Measurements from ENCODE around the gene PARD3B. TPM values are rescaled to one million over a fixed set of nuclear protein-coding genes. Genes with fewer than 3 reads are reported as not detected.

PARD3B gene
- total and polyA plus RNA-seq, 10 of the 15 experiments (the other 5 are each of a cell fraction or from before 2014, with no cell fraction given) = 0.01 to 0.54 (median 0.07) TPM; not detected in 7

DNA sequence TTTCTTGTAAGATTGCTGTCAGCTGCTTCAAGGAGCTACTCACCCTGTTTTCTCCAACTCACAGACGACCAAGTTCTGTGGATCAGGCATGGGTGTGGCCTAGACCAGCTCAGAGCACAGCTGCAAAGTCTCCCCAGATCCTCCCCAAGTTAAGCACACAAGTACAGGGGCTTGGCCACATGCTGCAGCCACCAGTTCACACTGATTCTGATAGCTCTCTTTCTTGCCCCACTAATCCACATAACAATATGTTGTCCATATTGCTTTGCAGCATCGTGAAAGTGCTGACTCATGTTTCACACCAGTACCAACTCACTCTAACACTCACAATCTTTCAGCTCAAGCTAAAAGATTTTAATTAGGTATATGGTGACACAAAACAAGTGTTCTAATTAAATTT, 437.0 kb downstream of the PARD3B start:
- in situ Hi-C loops (cut with MboI) = no loop called here
- ATAC-seq (no peak), FAIRE-seq (no peak), DNase-seq (ENCODE audit: low read depth, low spot score) (no peak)
- no peaks in the 10 kb centered on the region for H3K36me3 ChIP-seq (ENCODE audit: control insufficient read depth in 2 of 2, insufficient read depth in 2 of 2, low read length in 1 of 2)
- H4K20me1 ChIP-seq (ENCODE audit: control insufficient read depth, insufficient read depth) = no peaks in the 10 kb centered on the region
- TF ChIP-seq BACH1 (IDR thresholded peaks at IDR 0.05; ENCODE audit: borderline replicate concordance) = 0 out of 2 replicates have a peak, but pooled peaks have one; percentile 50
- TF ChIP-seq CHD2 (IDR thresholded peaks at IDR 0.05; ENCODE audit: borderline replicate concordance, low read depth, low read length) = no peak
- no peak overlapping the region for H3K4me2 ChIP-seq (ENCODE audit: control insufficient read depth, insufficient read depth)
- intact Hi-C loops (cut with micrococcal nuclease; ENCODE audit: unreplicated experiment) = no loop called here
- BruUV-seq (replicated peaks) = no TSS peak
- no peak overlapping the region for H3K27ac ChIP-seq (ENCODE audit: control insufficient read depth, insufficient read depth)
- ChIA-PET POLR2A (no interaction called here), SMC1A (ENCODE audit: uncharacterized antibody, unreplicated experiment) (no interaction called here), CTCF (no interaction called here), RAD21 (ENCODE audit: unreplicated experiment) (no interaction called here)
- H3K27me3 ChIP-seq (replicated peaks in 1 of 2; ENCODE audit: control insufficient read depth in 2 of 2, insufficient read depth in 2 of 2, low read length in 1 of 2) = no peaks in the 10 kb centered on the region
- no peaks in the 10 kb centered on the region for H3K79me2 ChIP-seq (ENCODE audit: control insufficient read depth, insufficient read depth, low read length)
- H3K9ac ChIP-seq (ENCODE audit: control insufficient read depth, insufficient read depth, low read length) = no peak overlapping the region
- no peaks in the 10 kb centered on the region for H3K9me3 ChIP-seq (replicated peaks; ENCODE audit: control insufficient read depth, insufficient read depth, low read length)
- WGBS (ENCODE audit: insufficient coverage, insufficient replicate concordance, low lambda C conversion rate, missing lambda C conversion rate) = 0% methylated on average over 2 of the region's 2 CpGs
- H3K4me1 ChIP-seq (ENCODE audit: control insufficient read depth, insufficient read depth, low read length) = no peaks in the 10 kb centered on the region
- no peak overlapping the region for H3K4me3 ChIP-seq
- H2AFZ ChIP-seq (ENCODE audit: control insufficient read depth, low read depth, low read length) = no peak overlapping the region

DNA sequence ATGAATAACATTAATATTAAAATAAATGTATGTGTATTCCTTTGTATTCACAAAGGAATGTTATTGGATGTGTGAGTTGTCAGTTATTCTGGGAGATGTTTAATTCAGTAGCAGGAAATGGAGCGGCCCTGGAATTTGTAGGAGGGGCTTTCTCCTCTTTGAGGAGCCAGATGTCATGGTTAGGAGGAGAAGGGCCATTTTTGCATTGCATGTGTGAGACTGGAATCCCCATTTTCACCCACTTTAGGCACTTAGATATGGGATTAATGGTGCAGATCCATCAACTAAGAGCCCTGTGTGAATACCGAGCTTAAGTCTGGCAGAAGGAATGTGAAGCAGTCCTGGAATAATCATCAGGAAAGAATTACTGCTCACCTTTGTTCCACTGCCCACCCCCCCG, 439.2 kb downstream of the PARD3B start:
- SMC1A ChIA-PET (ENCODE audit: uncharacterized antibody, unreplicated experiment) = no interaction called here
- TF ChIP-seq RCOR1 (conservative IDR thresholded peaks at IDR 0.05; ENCODE audit: low read depth, low read length) (no peak), CREM (IDR thresholded peaks at IDR 0.05; ENCODE audit: low read depth) (no peak), ZZZ3 (IDR thresholded peaks at IDR 0.05; ENCODE audit: control insufficient read depth, insufficient read length, low read depth) (no peak), ZNF24 (IDR thresholded peaks at IDR 0.05) (no peak), JUNB (IDR thresholded peaks at IDR 0.05) (no peak), PBX3 (IDR thresholded peaks at IDR 0.05; ENCODE audit: insufficient replicate concordance, low read depth, low read length) (no peak), MYB (IDR thresholded peaks at IDR 0.05; ENCODE audit: borderline replicate concordance, low read depth, low read length) (no peak)
- TF ChIP-seq, protein P1, sequence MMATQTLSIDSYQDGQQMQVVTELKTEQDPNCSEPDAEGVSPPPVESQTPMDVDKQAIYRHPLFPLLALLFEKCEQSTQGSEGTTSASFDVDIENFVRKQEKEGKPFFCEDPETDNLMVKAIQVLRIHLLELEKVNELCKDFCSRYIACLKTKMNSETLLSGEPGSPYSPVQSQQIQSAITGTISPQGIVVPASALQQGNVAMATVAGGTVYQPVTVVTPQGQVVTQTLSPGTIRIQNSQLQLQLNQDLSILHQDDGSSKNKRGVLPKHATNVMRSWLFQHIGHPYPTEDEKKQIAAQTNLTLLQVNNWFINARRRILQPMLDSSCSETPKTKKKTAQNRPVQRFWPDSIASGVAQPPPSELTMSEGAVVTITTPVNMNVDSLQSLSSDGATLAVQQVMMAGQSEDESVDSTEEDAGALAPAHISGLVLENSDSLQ (IDR thresholded peaks at IDR 0.05) = no peak
- TF ChIP-seq, protein P2, sequence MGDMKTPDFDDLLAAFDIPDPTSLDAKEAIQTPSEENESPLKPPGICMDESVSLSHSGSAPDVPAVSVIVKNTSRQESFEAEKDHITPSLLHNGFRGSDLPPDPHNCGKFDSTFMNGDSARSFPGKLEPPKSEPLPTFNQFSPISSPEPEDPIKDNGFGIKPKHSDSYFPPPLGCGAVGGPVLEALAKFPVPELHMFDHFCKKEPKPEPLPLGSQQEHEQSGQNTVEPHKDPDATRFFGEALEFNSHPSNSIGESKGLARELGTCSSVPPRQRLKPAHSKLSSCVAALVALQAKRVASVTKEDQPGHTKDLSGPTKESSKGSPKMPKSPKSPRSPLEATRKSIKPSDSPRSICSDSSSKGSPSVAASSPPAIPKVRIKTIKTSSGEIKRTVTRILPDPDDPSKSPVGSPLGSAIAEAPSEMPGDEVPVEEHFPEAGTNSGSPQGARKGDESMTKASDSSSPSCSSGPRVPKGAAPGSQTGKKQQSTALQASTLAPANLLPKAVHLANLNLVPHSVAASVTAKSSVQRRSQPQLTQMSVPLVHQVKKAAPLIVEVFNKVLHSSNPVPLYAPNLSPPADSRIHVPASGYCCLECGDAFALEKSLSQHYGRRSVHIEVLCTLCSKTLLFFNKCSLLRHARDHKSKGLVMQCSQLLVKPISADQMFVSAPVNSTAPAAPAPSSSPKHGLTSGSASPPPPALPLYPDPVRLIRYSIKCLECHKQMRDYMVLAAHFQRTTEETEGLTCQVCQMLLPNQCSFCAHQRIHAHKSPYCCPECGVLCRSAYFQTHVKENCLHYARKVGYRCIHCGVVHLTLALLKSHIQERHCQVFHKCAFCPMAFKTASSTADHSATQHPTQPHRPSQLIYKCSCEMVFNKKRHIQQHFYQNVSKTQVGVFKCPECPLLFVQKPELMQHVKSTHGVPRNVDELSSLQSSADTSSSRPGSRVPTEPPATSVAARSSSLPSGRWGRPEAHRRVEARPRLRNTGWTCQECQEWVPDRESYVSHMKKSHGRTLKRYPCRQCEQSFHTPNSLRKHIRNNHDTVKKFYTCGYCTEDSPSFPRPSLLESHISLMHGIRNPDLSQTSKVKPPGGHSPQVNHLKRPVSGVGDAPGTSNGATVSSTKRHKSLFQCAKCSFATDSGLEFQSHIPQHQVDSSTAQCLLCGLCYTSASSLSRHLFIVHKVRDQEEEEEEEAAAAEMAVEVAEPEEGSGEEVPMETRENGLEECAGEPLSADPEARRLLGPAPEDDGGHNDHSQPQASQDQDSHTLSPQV (IDR thresholded peaks at IDR 0.05) = no peak

More for the DNA sequence above, 439.2 kb downstream of the PARD3B start:
- no peak overlapping the region for H2AFZ ChIP-seq (ENCODE audit: control insufficient read depth, low read depth, low read length)
- no peaks in the 10 kb centered on the region for H3K27me3 ChIP-seq (replicated peaks in 1 of 2; ENCODE audit: control insufficient read depth in 2 of 2, insufficient read depth in 2 of 2, low read length in 1 of 2)
- H3K9me3 ChIP-seq (replicated peaks; ENCODE audit: control insufficient read depth, insufficient read depth, low read length) = no peaks in the 10 kb centered on the region
- no peak overlapping the region for H3K9ac ChIP-seq (ENCODE audit: control insufficient read depth, insufficient read depth, low read length)
- no peaks in the 10 kb centered on the region for H3K36me3 ChIP-seq (ENCODE audit: control insufficient read depth in 2 of 2, insufficient read depth in 2 of 2, low read length in 1 of 2)
- no peak overlapping the region for H3K4me3 ChIP-seq
- H3K4me2 ChIP-seq (ENCODE audit: control insufficient read depth, insufficient read depth) = no peak overlapping the region
- ChIA-PET CTCF (no interaction called here), POLR2A (no interaction called here), RAD21 (ENCODE audit: unreplicated experiment) (no interaction called here)
- ATAC-seq (no peak), DNase-seq (ENCODE audit: low read depth, low spot score) (no peak), FAIRE-seq (no peak)
- intact Hi-C loops (cut with micrococcal nuclease; ENCODE audit: unreplicated experiment) (no loop called here), in situ Hi-C loops (cut with MboI) (no loop called here)
- H3K79me2 ChIP-seq (ENCODE audit: control insufficient read depth, insufficient read depth, low read length) = no peaks in the 10 kb centered on the region
- 26% methylated on average over 3 of the region's 3 CpGs for WGBS (ENCODE audit: insufficient coverage, insufficient replicate concordance, low lambda C conversion rate, missing lambda C conversion rate)
- no TSS peak for BruUV-seq (replicated peaks)
- H3K4me1 ChIP-seq (ENCODE audit: control insufficient read depth, insufficient read depth, low read length) = no peaks in the 10 kb centered on the region
- no peaks in the 10 kb centered on the region for H4K20me1 ChIP-seq (ENCODE audit: control insufficient read depth, insufficient read depth)
- H3K27ac ChIP-seq (ENCODE audit: control insufficient read depth, insufficient read depth) = no peak overlapping the region
